HG03280 (cell line): Measurements from ENCODE around the gene CDH7.

ENCODE experiments used
- ATAC-seq: cut with Tn5 transposase; IDR thresholded peaks from one replicate; pipeline ENCODE4 v1.9.1; 2021; ENCODE audit warnings: mild to moderate bottlenecking, moderate library complexity; ENCODE audit not compliant: unreplicated experiment

Gene CDH7, protein sequence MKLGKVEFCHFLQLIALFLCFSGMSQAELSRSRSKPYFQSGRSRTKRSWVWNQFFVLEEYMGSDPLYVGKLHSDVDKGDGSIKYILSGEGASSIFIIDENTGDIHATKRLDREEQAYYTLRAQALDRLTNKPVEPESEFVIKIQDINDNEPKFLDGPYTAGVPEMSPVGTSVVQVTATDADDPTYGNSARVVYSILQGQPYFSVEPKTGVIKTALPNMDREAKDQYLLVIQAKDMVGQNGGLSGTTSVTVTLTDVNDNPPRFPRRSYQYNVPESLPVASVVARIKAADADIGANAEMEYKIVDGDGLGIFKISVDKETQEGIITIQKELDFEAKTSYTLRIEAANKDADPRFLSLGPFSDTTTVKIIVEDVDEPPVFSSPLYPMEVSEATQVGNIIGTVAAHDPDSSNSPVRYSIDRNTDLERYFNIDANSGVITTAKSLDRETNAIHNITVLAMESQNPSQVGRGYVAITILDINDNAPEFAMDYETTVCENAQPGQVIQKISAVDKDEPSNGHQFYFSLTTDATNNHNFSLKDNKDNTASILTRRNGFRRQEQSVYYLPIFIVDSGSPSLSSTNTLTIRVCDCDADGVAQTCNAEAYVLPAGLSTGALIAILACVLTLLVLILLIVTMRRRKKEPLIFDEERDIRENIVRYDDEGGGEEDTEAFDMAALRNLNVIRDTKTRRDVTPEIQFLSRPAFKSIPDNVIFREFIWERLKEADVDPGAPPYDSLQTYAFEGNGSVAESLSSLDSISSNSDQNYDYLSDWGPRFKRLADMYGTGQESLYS

DNA sequence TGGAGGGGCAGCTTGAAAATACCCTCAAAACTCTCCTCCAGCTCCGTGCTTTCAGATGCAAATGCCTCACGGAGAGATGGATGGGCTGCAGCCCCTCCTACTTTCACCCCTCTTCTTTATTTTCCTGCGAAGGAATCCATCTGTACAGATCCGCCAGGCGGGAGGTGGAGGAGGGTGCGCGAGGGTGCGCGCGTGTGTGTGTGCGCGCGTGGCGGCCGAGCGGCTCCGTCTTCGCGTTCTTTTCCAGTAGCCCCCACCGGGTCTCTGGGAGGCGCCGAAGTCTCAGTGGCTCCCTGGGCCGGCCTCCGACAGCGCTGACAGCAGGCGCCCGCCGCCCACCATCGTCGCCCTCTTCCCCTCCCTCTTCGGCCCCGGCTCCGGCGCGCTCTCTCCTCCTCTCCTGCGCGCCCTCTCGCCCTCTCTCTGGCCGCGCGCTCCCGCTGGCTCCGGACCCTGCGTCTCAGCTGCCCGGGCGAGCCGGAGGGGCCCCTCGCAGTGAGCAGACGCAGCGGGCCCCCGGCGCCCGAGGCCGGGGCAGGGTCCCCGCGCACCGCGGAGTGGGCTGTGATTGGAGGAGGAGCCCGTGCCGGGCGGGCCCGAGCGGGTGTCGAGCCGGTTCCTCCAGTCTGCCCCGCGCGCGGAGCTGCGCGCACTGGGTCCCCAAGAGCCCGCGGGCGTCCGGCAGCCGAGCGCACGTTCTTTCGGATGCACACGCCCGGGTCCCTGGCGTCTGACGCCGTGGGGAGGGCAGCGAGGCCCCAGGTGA lies at the start of gene CDH7:
Gene CDH7, plus strand, starts transcription at position 624 of the 766 bp plus-strand sequence. CDS start 11,831 bp downstream, outside the sequence.
- ATAC-seq = no peak

DNA sequence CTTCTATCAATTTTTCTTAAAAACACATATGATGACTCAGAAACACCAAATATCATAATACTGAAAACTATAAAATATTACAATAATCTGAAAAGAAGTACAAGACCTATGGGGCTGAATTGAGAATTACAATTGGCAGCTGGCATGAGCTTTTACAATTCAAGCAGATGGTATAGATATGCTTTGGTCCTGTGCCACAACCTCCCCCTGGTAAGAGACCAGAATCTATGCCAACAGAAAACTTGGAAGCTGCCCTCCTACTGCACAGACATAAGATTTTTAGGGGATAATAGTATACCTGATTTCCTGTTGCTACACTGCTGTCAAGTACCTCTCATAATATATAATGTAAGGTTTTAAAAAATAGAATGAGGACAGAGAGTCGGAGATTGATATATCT lies 46.8 kb upstream of the CDH7 start:
- no peak for ATAC-seq

DNA sequence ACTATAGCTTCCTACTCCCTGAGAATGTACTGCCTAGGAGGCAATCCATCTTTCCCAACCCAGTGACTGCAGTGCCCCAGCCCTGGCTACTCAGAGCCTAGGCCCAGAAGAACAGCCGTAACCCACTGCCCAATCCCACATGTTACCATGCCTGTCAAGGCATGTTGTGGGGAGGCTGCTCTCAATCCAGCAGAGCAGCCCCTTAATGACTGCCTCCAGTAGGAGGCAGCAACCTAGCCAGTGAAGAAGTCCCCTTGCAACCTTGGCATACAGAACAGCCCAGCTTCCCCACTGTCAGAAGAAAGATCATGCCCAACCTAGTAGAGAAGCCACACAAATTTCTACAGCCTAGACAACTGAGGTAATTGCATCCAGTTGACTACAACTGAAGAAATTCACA lies 44.2 kb upstream of the CDH7 start:
- no peak for ATAC-seq

DNA sequence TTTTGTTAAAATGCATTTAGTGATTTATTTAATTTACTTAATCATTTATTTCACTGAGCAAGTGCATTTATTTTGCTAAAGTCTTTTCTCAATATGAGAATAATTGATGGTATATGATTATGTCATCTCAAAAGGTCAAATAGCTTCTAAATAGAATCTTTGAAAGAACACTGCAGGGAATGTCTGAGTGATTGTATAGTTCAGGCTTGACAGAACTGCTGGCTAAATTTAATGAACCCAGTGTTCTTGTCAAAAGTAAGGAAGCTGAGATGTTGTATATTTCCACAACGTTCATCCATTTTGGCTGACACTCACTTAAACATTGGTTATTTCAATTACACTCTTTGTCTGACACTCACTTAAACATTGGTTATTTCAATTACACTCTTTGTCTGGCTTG lies 39.3 kb upstream of the CDH7 start:
- ATAC-seq = no peak

DNA sequence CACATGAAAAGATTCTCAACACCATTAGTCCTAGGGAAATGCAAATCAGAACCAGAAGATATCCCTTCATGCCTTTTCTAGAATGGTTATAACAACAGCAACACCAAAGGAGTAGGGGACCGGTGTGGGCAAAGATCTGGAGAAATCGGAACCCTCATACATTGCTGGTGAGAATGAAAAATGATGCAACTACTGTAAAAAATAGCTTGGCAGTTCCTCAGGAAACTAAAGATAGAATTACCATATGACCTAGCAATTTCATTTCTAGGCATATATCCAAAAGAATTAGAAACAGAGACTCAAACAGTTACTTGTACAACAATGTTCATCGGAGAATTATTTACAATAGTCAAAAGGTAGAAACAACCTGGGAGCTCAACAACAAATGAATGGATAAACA lies 29.2 kb upstream of the CDH7 start:
- ATAC-seq = no peak

DNA sequence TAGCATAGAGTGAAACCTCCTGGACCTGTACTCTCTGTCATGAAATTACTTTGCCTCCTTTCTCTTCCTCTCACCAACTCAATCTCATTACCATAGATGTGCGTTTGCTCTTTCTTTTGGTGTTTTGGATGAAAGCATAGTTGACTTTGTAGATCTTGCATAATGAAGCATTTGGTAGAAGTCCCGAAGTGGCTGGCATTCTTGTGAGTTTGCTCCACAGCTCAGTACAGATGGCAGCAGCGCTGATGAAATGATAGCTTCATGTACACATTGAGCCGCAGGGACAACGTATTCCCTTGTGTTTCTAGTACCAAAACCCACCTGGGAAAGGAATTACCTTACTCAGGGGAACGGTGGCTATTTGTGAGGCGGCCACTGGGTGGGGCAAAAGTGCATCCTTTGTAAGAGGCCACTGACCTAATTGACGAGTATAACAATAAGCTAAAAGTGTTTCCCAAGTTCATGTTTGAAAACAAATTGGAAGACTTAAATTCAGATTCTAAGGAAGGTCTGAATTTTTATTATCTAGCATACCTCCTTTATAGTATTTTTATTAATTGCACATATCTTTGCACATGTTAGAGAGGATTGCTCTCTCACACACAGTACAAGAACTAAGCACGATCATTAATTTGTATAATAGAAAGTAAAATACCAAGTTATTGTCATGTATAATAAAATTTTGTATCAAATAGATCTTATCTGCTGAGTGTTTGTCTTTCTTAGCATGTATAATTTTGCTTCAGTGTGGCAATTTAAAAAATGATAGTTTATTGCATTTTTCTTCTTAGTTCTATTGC lies 25.4 kb upstream of the CDH7 start:
- no peak for ATAC-seq

DNA sequence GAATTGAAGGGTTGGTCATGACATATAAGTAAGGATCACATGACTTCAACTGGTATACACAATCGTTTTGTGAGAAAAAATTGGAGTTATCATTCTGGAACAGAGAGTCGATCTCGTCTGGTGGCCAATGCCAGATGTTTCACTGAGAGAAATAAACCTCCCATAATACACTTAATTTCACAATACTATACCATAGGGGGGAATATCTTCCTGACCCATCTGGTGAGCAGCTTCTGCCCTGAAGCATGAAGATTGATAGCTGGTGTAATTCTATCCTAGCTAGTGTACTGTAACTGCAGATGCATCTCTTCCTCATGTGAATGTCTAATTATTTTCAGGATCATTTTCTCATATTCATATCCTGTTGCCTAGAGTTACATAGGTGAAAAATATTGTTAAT lies 15.7 kb upstream of the CDH7 start:
- no peak for ATAC-seq

DNA sequence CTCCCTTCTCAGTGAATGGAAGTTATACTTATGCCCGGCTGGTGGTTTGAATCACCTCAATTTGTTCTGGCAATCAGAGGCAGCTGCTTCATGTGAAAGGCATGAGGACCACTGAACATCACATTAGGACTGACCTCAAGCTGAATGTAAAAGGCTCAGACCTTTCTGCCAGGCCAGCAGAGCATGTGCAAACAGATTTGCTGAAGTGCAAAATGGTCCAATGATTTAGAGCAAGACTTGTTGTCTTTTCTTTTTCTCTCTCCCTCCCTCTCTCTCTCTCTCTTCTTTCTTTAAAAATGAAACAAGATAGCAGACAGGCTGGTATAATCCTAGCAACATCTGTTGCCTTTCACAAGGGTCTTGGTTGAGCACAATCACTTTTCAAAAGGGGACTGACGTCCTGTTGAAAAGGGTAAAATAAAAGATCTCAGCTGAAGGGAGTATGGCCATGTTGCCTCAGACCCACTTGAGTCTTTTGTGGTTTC lies 13.3 kb upstream of the CDH7 start:
- no peak for ATAC-seq

DNA sequence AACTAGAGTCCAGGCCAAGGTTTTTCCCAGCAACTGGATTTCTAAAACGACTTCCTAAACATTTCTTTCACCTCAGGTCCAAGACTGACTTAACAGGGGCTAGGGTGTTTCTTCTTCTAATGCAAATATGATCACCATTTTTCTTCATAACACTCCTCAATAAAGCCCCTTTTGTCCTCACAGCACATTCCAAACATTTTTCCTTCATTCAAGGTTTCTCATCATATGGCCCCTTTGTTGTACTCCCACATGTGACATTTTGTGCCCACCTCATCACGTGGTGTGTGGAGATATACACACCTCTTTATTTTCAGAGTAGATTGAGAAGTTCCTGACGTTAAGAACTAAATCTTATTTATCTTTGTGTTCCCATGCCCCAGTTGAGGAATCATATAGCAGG lies 3.9 kb upstream of the CDH7 start:
- no peak for ATAC-seq

DNA sequence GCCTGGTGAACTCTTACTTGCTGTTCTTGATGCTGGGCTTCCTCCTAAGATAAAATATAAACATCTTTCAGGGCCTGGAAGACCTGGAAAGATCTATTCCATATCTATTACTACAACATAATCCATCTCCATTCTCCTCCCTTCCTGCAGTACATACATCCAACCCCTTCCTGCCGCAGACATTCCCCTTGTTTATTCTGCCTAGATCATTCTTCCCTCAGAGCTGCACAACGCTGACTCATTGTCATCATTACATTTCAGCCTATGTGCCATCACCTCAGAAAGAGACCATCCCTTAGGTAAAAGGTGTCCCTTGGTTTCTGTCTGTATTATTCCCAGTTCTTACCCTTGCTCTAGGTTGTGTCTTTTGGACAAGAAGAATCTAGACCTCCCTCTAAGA lies 2.5 kb upstream of the CDH7 start:
- ATAC-seq = no peak

DNA sequence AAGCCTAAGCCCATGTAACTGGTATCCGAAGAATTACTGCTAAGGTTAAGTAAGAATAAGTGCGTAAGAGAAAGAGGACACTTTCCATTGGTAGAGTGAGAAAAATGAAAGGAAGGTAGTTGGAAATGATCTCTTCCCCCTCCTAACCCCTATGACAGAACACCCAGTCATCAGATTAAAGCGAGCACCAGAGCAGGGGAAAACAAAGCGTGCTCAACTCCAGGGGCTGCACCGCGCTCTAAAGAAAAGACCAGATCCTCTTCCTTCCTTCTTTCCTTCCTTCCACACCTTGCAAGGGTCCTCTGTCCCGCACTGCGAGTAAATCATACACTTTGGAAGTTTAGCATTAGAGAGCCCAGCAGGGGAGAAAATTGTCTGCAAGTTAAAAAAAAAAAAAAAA lies 971 bp upstream of the CDH7 start:
- no peak for ATAC-seq

DNA sequence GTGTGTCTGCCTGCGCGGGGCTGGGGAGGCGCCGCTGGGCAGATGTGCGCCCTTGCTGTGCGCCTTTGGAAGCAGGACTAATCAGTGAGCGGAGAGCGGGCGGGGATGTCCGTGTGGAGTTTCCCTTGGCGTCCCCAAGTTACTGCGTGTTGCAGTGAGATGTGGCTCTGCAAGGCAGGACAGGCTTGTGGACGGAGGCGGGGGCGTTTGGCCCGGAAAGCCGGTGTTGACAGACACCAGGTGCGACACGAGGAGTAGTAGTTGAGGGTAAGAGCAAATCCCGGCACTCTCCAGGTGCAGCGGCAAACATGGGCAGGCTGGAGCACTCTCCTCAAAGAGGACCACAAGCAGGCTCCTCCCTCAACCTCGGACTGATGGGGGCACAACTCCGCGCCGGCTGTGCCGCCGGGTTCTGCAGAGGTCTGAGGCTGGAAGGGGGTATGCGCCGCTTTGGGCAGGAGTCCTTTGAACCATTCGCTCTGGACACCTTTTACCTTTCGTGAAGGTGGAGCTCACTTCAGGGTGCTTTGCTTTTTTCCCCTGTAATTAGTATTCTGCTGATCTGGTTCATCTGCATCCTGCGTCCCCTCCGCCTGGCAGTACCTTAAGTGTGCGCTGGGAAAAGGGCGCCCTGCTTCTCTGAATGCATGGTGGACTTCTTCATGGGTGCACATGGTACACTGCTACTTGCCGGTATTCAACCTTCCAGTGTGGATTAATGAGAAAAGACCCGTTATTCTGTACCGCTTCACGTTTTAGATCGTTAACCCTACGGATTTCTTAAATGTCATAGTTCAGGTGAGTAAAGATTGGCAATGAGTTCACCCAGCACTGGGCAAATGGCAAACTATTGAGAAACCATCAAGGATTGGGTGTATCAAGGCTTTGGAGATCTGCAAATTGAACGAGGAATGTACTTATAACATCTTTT lies 608 bp downstream of the CDH7 start:
- ATAC-seq = no peak

DNA sequence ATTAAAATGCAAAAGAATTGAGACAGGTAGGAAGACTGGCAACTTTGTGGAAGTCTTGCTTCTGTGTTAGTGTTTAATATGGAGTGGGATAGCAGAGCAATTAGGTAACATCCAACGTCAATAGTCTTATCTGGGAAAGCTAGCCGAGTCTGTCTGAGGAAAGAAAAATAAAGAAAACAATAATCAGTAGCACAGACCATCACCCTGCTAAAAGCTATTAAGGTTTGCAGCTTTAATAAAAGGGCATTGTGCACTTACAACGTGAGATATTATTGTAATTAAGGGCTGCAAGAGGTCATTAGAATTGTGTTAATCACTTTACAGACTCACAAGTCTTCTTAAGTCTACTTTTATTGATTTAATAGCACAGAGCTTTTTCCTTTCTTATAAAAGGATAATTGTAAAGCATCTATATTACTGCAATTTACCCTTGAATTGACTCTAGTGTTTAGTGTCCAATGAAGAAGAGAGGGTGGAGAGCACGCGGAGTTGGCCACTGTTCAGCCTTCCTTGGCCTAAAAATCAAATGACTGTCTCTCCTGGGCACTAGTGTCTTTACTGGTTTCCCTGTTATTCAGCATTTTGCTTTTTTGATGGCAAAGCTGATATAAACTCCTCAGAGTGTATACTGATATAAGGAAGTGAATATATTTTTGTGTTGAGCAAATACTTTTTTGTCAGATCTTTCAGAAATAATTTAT lies 2.0 kb downstream of the CDH7 start:
- no peak for ATAC-seq

DNA sequence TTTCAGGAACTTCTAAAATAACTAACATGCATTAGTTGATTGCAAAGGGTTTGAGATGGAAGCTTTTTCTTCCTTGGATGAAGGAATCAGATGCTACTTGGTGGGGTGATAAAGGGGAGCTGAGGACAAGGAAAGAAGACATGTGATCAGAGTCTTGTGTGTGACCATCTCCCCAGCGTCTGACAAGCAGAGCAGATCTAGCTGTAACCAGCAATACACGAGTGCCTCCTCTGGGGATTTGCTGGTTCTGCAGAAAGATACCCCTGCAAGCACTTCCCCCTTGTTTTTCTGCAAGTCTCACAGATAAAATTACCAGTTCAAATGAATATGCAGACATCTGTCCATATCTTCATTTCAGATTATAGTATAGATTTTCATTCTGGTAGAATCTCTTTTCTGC lies 2.7 kb downstream of the CDH7 start:
- no peak for ATAC-seq

DNA sequence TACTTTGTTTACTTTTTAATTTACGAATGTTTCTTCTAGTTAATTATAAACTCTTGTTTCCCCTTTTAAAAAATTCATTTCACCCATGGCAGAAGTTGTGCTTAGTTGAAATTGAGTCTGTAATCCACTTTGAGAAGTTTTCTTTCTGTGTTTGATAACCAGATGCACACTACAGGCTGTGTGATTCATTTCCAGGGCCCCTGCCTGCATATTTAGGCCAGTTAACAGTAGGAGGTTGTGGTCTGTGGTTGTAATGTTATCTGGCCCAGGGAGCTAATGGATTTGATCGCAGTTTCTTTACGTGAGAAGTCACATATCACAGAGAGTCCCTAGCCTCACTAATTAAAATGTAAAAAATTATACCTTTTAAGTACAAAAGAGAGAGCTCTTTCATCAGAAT lies 3.3 kb downstream of the CDH7 start:
- no peak for ATAC-seq

DNA sequence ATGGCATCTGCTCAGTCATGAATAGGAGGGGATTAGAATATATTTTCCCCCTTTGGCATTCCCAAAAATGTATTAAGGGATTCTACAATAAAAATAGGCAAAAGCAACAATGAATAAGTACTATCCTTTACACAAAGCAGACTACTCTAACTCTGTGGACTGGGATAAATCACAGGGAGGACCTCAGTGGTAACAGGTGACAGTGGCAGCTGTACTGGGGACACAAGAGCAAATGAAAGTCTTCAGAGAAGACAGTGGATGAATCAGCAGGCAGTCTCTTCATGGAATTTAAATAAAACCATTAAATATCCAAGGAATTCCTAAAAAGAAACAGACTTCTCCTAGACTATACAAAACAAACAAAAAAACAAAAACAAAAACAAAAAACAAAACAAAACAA lies 4.8 kb downstream of the CDH7 start:
- no peak for ATAC-seq

DNA sequence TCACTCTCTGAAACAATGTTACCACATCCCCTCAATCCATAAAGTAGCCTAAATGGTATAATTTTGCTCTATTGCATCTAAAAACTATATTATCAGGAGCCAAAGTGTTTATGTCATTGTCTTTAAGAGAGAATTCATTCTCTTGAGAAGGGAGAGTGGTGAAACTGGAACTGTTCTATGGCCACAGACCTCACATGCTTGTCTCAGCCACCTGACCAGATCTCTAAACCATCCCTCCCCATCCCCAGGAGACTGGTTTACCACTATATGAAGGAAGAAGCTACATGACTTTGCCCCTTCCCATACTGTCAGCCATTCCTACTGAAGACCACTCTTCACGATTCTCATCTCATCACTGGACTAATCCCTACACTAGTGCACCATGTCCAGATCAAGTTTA lies 9.6 kb downstream of the CDH7 start:
- ATAC-seq = no peak

DNA sequence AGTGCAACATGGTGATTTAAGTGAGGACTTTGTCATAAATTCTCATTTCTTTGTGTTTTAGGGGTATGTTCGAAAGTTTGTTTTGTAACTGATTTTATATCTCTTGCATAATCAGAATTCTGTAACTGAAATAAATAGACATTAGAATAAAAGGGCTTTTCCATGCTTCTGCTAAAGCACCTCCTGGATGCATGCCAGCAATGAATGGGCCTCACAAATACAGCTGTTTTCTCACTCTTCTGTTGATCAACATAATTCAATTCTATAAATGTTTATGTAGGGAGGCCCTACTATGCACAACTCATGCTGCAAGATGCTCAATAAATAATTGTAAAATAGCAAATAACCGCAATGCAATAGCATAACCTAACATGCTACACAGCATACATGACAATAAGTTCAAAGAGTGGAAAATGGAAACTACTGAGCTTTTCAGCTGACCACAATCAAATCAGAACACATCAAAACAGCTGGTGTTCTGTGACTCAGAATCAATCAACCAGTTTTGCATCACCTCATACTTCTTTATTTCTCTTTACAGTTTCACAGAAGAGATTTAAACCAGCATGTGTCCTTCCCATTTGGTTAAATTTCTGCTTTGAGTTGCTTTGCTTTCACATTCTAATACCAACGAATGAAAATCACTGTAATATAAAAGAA lies 11.0 kb downstream of the CDH7 start:
- ATAC-seq = no peak
